WTC11 (cell line): Measurements from ENCODE around the gene LBHD2. TPM values are rescaled to one million over a fixed set of nuclear protein-coding genes. Genes with fewer than 3 reads are reported as not detected.

Experiments used
- ATAC-seq: fragments of 200-7000 bp; cut with Tn5 transposase; 2 replicates; pipeline ENCODE4 v1.10.0; 2021; ENCODE audit warnings: mild to moderate bottlenecking, moderate library complexity
- CTCF ChIA-PET: fragments of 300-600 bp; sonication (Branson Sonifier 250); formaldehyde crosslinking; loops from one replicate; lab custom pipeline; 2021; ENCODE audit warnings: antibody characterized with exemption; lab: Charles Lee
- POLR2A ChIA-PET: fragments of 350-600 bp; sonication (Branson Sonifier 250); formaldehyde crosslinking; loops from one replicate; lab custom pipeline; 2021; ENCODE audit warnings: antibody characterized with exemption; lab: Charles Lee
- DNase-seq: peaks from one replicate; pipeline ENCODE4 v3.0.0; 2021; ENCODE audit warnings: low spot score
- H3K27ac Mint-ChIP-seq: 2 replicates; pipeline ENCODE4 v1.8.0; 2021; ENCODE audit warnings: mixed read lengths
- H3K27me3 Mint-ChIP-seq: 2 replicates; pipeline ENCODE4 v1.8.0; 2021; ENCODE audit warnings: low read depth, mild to moderate bottlenecking, moderate library complexity, mixed read lengths
- H3K36me3 Mint-ChIP-seq: 2 replicates; pipeline ENCODE4 v1.8.0; 2021; ENCODE audit warnings: mixed read lengths
- H3K4me1 Mint-ChIP-seq: 2 replicates; pipeline ENCODE4 v1.8.0; 2022; ENCODE audit warnings: mixed read lengths
- H3K4me3 Mint-ChIP-seq: 2 replicates; pipeline ENCODE4 v1.8.0; 2021; ENCODE audit warnings: mild to moderate bottlenecking, moderate library complexity, mixed read lengths
- H3K9me3 Mint-ChIP-seq: 2 replicates; pipeline ENCODE4 v1.8.0; 2021; ENCODE audit warnings: mixed read lengths
- ATF1 ChIP-seq: sonication (generic); formaldehyde crosslinking; IDR thresholded peaks from 2 replicates; pipeline ENCODE4 v1.8.1; 2023; ENCODE audit warnings: mild to moderate bottlenecking, moderate library complexity, missing genetic modification reagents
- E2F5 ChIP-seq: sonication (generic); formaldehyde crosslinking; IDR thresholded peaks from 2 replicates; pipeline ENCODE4 v1.8.1; 2022; ENCODE audit warnings: mild to moderate bottlenecking, moderate library complexity, missing genetic modification reagents
- EMX1 ChIP-seq: fragments of 250-450 bp; sonication (Bioruptor Pico); IDR thresholded peaks from 2 replicates; pipeline ENCODE4 v1.8.0; 2021; ENCODE audit warnings: mild to moderate bottlenecking
- ESRRA ChIP-seq: sonication (generic); formaldehyde crosslinking; IDR thresholded peaks from 2 replicates; pipeline ENCODE4 v1.8.1; 2022; ENCODE audit warnings: mild to moderate bottlenecking, missing genetic modification reagents, borderline replicate concordance
- FOXJ3 ChIP-seq: sonication (generic); formaldehyde crosslinking; IDR thresholded peaks from 2 replicates; pipeline ENCODE4 v1.9.0; 2021; ENCODE audit warnings: missing genetic modification reagents, mild to moderate bottlenecking, borderline replicate concordance
- GABPB1 ChIP-seq: sonication (generic); formaldehyde crosslinking; IDR thresholded peaks from 2 replicates; pipeline ENCODE4 v1.8.1; 2023; ENCODE audit warnings: mild to moderate bottlenecking, missing genetic modification reagents
- GRHL2 ChIP-seq: fragments of 250-450 bp; sonication (Bioruptor Pico); IDR thresholded peaks from 2 replicates; pipeline ENCODE4 v1.8.0; 2022; ENCODE audit warnings: mild to moderate bottlenecking, moderate library complexity; ENCODE audit not compliant: insufficient replicate concordance, severe bottlenecking
- HMGXB4 ChIP-seq: sonication (generic); formaldehyde crosslinking; IDR thresholded peaks from 2 replicates; pipeline ENCODE4 v1.8.1; 2023; ENCODE audit warnings: mild to moderate bottlenecking, moderate library complexity, missing genetic modification reagents
- IRF2 ChIP-seq: sonication (generic); formaldehyde crosslinking; IDR thresholded peaks from 2 replicates; pipeline ENCODE4 v1.8.0; 2022; ENCODE audit warnings: low read depth, missing genetic modification reagents, borderline replicate concordance
- NR2C2 ChIP-seq: sonication (generic); formaldehyde crosslinking; IDR thresholded peaks from 2 replicates; pipeline ENCODE4 v1.8.0; 2022; ENCODE audit warnings: mild to moderate bottlenecking, missing genetic modification reagents
- ZNF121 ChIP-seq: sonication (generic); formaldehyde crosslinking; IDR thresholded peaks from 2 replicates; pipeline ENCODE4 v1.8.0; 2023; ENCODE audit warnings: missing genetic modification reagents
- ZNF317 ChIP-seq: sonication (generic); formaldehyde crosslinking; IDR thresholded peaks from 2 replicates; pipeline ENCODE4 v1.8.1; 2023; ENCODE audit warnings: low read depth, mild to moderate bottlenecking, moderate library complexity, missing genetic modification reagents, borderline replicate concordance
- ZNF416 ChIP-seq: fragments of 250-450 bp; sonication (Bioruptor Pico); IDR thresholded peaks from 2 replicates; pipeline ENCODE4 v1.9.0; 2021; ENCODE audit warnings: mild to moderate bottlenecking, inconsistent platforms
- ZNF425 ChIP-seq: fragments of 250-450 bp; sonication (Bioruptor Pico); conservative IDR thresholded peaks from 2 replicates; pipeline ENCODE4 v1.9.0; 2021; ENCODE audit warnings: mild to moderate bottlenecking
- ZNF671 ChIP-seq: fragments of 250-450 bp; sonication (Bioruptor Pico); IDR thresholded peaks from 2 replicates; pipeline ENCODE4 v1.8.0; 2021; ENCODE audit warnings: mild to moderate bottlenecking
- total RNA-seq: library from RNA; stranded (reverse); gene quantifications from 3 replicates; pipeline ENCODE4 v1.2.3, GENCODE V29; 2021
- TF ChIP-seq, protein P1 (sequence below): sonication (generic); formaldehyde crosslinking; IDR thresholded peaks from 2 replicates; pipeline ENCODE4 v1.8.0; 2022; ENCODE audit warnings: mild to moderate bottlenecking, missing genetic modification reagents
- TF ChIP-seq, protein P2 (sequence below): sonication (generic); formaldehyde crosslinking; IDR thresholded peaks from 2 replicates; pipeline ENCODE4 v1.8.1; 2022; ENCODE audit warnings: missing genetic modification reagents, borderline replicate concordance
- TF ChIP-seq, protein P3 (sequence below): sonication (generic); formaldehyde crosslinking; IDR thresholded peaks from 2 replicates; pipeline ENCODE4 v1.8.0; 2023; ENCODE audit warnings: missing genetic modification reagents
- TF ChIP-seq, protein P4 (sequence below): sonication (generic); formaldehyde crosslinking; IDR thresholded peaks from 2 replicates; pipeline ENCODE4 v1.8.1; 2023; ENCODE audit warnings: mild to moderate bottlenecking, missing genetic modification reagents, moderate library complexity

Gene LBHD2
- total RNA-seq, 1 experiment from 2014 or later = not detected

- peak; percentile 2; the same call in 1 of the 2 replicates for TF ChIP-seq HMGXB4 (CRISPR knock-in tag)
- no peak for TF ChIP-seq ZNF416 (CRISPR knock-in tag)
- no peak for TF ChIP-seq ESRRA (CRISPR knock-in tag)
- no peak for TF ChIP-seq GABPB1 (CRISPR knock-in tag)
- TF ChIP-seq ZNF121 = 0 out of 2 replicates have a peak, but pooled peaks have one; percentile 2
- TF ChIP-seq, all 79 proteins: peak for 2
These were observed 7.8 kb downstream of the LBHD2 start (continued) for GRCh38 chr14:103091883-103092222.

DNA sequence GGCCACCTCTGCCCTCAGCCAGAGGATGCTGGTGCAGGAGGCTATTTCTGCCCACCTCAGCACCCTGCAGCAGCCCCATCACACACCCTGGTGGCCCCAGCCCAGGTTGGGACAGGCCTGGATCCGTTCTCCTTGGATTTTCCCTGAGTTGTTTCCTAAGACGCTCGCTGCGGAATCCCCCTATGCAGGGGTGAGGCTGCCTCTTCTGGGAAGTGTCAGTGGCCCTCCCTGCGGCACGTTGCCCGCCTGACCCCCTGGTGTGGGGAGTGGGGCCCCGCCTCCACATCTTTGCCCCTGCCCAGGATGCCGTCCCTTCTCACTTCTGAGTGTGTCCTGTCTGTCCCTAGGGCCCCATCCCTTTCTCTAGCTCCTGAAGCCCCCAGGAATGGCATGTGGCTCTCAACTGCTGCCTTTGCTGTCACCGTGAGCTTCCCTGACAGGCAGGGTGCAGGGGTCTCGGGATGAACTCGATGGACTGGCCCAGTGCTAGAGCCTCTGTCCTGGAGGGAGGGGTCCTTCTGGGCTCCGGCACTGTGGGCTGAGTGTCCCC lies 9.9 kb downstream of the LBHD2 start:
- Mint-ChIP-seq H3K9me3 (no peaks in the 10 kb centered on the region), H3K27ac (no peak overlapping the region), H3K27me3 (peaks cover 11% of the 10 kb centered on the region), H3K36me3 (no peaks in the 10 kb centered on the region), H3K4me3 (no peak overlapping the region), H3K4me1 (peaks cover 10% of the 10 kb centered on the region)
- TF ChIP-seq GRHL2 (CRISPR knock-in tag) (no peak), NR2C2 (no peak), ZNF671 (CRISPR knock-in tag) (no peak), ZNF317 (CRISPR knock-in tag) (no peak), ATF1 (CRISPR knock-in tag) (no peak), FOXJ3 (CRISPR knock-in tag) (no peak), ZNF425 (CRISPR knock-in tag) (no peak), EMX1 (CRISPR knock-in tag) (no peak), E2F5 (CRISPR knock-in tag) (no peak), IRF2 (CRISPR knock-in tag) (no peak)
- TF ChIP-seq, protein P1, sequence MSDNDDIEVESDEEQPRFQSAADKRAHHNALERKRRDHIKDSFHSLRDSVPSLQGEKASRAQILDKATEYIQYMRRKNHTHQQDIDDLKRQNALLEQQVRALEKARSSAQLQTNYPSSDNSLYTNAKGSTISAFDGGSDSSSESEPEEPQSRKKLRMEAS (CRISPR knock-in tag) = no peak
- TF ChIP-seq, protein P2, sequence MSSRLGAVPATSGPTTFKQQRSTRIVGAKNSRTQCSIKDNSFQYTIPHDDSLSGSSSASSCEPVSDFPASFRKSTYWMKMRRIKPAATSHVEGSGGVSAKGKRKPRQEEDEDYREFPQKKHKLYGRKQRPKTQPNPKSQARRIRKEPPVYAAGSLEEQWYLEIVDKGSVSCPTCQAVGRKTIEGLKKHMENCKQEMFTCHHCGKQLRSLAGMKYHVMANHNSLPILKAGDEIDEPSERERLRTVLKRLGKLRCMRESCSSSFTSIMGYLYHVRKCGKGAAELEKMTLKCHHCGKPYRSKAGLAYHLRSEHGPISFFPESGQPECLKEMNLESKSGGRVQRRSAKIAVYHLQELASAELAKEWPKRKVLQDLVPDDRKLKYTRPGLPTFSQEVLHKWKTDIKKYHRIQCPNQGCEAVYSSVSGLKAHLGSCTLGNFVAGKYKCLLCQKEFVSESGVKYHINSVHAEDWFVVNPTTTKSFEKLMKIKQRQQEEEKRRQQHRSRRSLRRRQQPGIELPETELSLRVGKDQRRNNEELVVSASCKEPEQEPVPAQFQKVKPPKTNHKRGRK (CRISPR knock-in tag) = no peak
- TF ChIP-seq, protein P3, sequence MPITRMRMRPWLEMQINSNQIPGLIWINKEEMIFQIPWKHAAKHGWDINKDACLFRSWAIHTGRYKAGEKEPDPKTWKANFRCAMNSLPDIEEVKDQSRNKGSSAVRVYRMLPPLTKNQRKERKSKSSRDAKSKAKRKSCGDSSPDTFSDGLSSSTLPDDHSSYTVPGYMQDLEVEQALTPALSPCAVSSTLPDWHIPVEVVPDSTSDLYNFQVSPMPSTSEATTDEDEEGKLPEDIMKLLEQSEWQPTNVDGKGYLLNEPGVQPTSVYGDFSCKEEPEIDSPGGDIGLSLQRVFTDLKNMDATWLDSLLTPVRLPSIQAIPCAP = no peak
- TF ChIP-seq, protein P4, sequence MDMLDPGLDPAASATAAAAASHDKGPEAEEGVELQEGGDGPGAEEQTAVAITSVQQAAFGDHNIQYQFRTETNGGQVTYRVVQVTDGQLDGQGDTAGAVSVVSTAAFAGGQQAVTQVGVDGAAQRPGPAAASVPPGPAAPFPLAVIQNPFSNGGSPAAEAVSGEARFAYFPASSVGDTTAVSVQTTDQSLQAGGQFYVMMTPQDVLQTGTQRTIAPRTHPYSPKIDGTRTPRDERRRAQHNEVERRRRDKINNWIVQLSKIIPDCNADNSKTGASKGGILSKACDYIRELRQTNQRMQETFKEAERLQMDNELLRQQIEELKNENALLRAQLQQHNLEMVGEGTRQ (CRISPR knock-in tag) = no peak
- ChIA-PET POLR2A (no interaction called here), CTCF (interaction anchor here (1.0 to 3.9 kb wide), 3 partner anchors 8 to 11 kb away, joined by 3 to 65 read pairs (median 4); partner anchors contain the start of gene LBHD2)
- no peak for ATAC-seq
- DNase-seq = no peak
